Neural crest cell (in vitro differentiated cells): ENCODE measurements around the gene RAB5B. TPM values are rescaled to one million over a fixed set of nuclear protein-coding genes. Genes with fewer than 3 reads are reported as not detected.

Experiments
- DNase-seq: peaks from one replicate; pipeline ENCODE4 v3.0.0; 2021; ENCODE audit warnings: low read depth, mixed read lengths, low spot score
- H3K27ac Mint-ChIP-seq: one replicate; pipeline ENCODE4 v1.8.0; 2021; ENCODE audit warnings: mild to moderate bottlenecking, mixed read lengths; ENCODE audit not compliant: unreplicated experiment
- H3K27me3 Mint-ChIP-seq: 2 replicates; pipeline ENCODE4 v1.8.0; 2021; ENCODE audit warnings: low read depth, mild to moderate bottlenecking, mixed read lengths
- H3K36me3 Mint-ChIP-seq: 2 replicates; pipeline ENCODE4 v1.8.0; 2021; ENCODE audit warnings: low read depth, mild to moderate bottlenecking, mixed read lengths
- H3K4me1 Mint-ChIP-seq: 2 replicates; pipeline ENCODE4 v1.8.0; 2021; ENCODE audit warnings: mixed read lengths
- H3K4me3 Mint-ChIP-seq: one replicate; pipeline ENCODE4 v1.8.0; 2021; ENCODE audit warnings: mild to moderate bottlenecking, mixed read lengths
- H3K9me3 Mint-ChIP-seq: 2 replicates; pipeline ENCODE4 v1.8.0; 2021; ENCODE audit warnings: mixed read lengths
- CTCF ChIP-seq: fragments of 200-600 bp; sonication (generic); conservative IDR thresholded peaks from 2 replicates; pipeline ENCODE4 v1.5.0; 2021; ENCODE audit warnings: antibody characterized with exemption, mild to moderate bottlenecking
- total RNA-seq: library from RNA; stranded (reverse); gene quantifications from 2 replicates; pipeline ENCODE4 v1.2.1, GENCODE V29; 2021

The RAB5B gene
- total RNA-seq, 1 donor from 2014 or later: 86.5 TPM

GRCh38 chr12:55972042-55972441, 1.8 kb upstream of the RAB5B start:
- no peak overlapping the region for H3K4me3 Mint-ChIP-seq
- H3K27me3 Mint-ChIP-seq: no peaks in the 10 kb centered on the region
- DNase-seq: no peak
- peaks cover 44% of the 10 kb centered on the region for H3K4me1 Mint-ChIP-seq
- H3K36me3 Mint-ChIP-seq: peaks cover 14% of the 10 kb centered on the region
- TF ChIP-seq CTCF: no peak
- H3K27ac Mint-ChIP-seq: no peak overlapping the region
- H3K9me3 Mint-ChIP-seq: no peaks in the 10 kb centered on the region

GRCh38 chr12:55972456-55972855, 1.4 kb upstream of the RAB5B start:
- H3K9me3 Mint-ChIP-seq: no peaks in the 10 kb centered on the region
- DNase-seq: no peak
- no peak for TF ChIP-seq CTCF
- no peak overlapping the region for H3K4me3 Mint-ChIP-seq
- H3K36me3 Mint-ChIP-seq: peaks cover 14% of the 10 kb centered on the region
- no peak overlapping the region for H3K27ac Mint-ChIP-seq
- peaks cover 41% of the 10 kb centered on the region for H3K4me1 Mint-ChIP-seq
- H3K27me3 Mint-ChIP-seq: no peaks in the 10 kb centered on the region

GRCh38 chr12:55972911-55973598, 823 bp upstream of the RAB5B start:
- Mint-ChIP-seq H3K9me3 (no peaks in the 10 kb centered on the region), H3K36me3 (peaks cover 14% of the 10 kb centered on the region), H3K4me1 (peaks cover 35% of the 10 kb centered on the region), H3K27ac (no peak overlapping the region), H3K4me3 (no peak overlapping the region), H3K27me3 (no peaks in the 10 kb centered on the region)
- no peak for DNase-seq
- no peak for TF ChIP-seq CTCF

- Mint-ChIP-seq H3K27me3 (no peaks in the 10 kb centered on the region), H3K9me3 (no peaks in the 10 kb centered on the region), H3K4me1 (peaks cover 32% of the 10 kb centered on the region), H3K27ac (no peak overlapping the region), H3K4me3 (no peak overlapping the region), H3K36me3 (peaks cover 15% of the 10 kb centered on the region)
- no peak for DNase-seq
- no peak for TF ChIP-seq CTCF
Observed at GRCh38 chr12:55974308-55974730, 441 bp downstream of the RAB5B start.

- Mint-ChIP-seq H3K4me3 (peak overlapping the region; percentile 27), H3K4me1 (peaks cover 14% of the 10 kb centered on the region), H3K36me3 (peaks cover 11% of the 10 kb centered on the region), H3K27ac (no peak overlapping the region), H3K9me3 (no peaks in the 10 kb centered on the region), H3K27me3 (no peaks in the 10 kb centered on the region)
- TF ChIP-seq CTCF: no peak
- DNase-seq: no peak
Observed at GRCh38 chr12:55978393-55978792, 4.5 kb downstream of the RAB5B start.
